Stimulated activated naive CD8-positive, alpha-beta T cell treated with anti-CD3 and anti-CD28 coated beads, Interleukin-15, Interleukin-2, amounts not matched to agents 100 ng/mL and 50 ng/mL, for 24 hours (primary cell): Measurements from ENCODE around the gene SLC29A4.
"Not testable (repeated sequence)": the region's sequence is repeated elsewhere in the genome, so short reads cannot be mapped to it uniquely, and the experiment has no call there.

ENCODE experiments used
- H3K27ac Mint-ChIP-seq: one replicate; pipeline ENCODE4 v1.8.0; 2021; ENCODE audit warnings: mild to moderate bottlenecking, mixed read lengths
- H3K27me3 Mint-ChIP-seq: one replicate; pipeline ENCODE4 v1.8.0; 2021; ENCODE audit warnings: mixed read lengths
- H3K36me3 Mint-ChIP-seq: one replicate; pipeline ENCODE4 v1.8.0; 2021; ENCODE audit warnings: low read depth, mixed read lengths
- H3K4me1 Mint-ChIP-seq: one replicate; pipeline ENCODE4 v1.8.0; 2021; ENCODE audit warnings: low read depth, mixed read lengths
- H3K4me3 Mint-ChIP-seq: one replicate; pipeline ENCODE4 v1.8.0; 2021; ENCODE audit warnings: mild to moderate bottlenecking, mixed read lengths
- H3K9me3 Mint-ChIP-seq: one replicate; pipeline ENCODE4 v1.8.0; 2021; ENCODE audit warnings: mixed read lengths

Gene SLC29A4, protein sequence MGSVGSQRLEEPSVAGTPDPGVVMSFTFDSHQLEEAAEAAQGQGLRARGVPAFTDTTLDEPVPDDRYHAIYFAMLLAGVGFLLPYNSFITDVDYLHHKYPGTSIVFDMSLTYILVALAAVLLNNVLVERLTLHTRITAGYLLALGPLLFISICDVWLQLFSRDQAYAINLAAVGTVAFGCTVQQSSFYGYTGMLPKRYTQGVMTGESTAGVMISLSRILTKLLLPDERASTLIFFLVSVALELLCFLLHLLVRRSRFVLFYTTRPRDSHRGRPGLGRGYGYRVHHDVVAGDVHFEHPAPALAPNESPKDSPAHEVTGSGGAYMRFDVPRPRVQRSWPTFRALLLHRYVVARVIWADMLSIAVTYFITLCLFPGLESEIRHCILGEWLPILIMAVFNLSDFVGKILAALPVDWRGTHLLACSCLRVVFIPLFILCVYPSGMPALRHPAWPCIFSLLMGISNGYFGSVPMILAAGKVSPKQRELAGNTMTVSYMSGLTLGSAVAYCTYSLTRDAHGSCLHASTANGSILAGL

DNA sequence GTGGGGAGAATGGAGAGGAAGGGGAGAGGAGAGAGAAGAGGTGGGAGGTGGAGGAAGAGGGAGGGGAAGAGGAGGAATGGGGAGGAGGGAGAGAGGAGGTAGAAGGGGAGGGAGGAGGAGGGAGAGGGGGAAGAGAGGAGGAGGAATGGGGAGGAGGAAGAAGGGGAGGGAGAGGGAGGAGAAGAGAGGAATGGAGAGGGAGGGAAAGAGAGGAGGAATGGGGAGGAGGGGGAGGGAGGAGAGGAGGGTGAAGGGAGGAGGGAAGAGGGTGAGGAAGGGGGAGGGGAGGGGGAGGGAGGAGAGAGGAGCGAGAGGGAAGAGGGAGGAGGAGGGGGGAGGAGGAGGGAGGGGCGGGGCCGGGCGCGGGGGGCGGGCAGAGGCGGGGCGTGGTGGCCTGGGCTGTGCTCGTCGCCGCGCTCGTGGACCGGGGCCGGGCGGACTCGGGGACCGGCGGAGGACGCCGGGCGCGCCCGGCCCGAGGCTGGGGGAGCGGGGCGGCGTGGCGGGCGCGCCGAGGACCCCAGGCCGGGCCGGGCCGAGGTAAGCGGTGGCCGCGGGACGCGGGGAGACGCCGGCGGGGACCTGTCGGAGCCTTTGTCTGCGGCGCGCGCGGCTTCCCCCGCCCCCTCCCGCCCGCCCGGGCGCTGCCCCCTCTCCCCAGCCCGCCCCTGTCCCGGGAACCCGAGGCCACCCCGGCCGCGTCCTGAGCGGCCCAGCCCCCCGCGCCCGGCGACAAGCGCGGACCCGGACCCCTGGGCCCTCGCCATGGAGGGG, at the start of gene SLC29A4:
SLC29A4 (plus strand) TSS at position 401 of the 774 bp plus-strand sequence. CDS start 4,874 bp downstream, outside the sequence.
- Mint-ChIP-seq H3K36me3 (no peaks in the 10 kb centered on the region), H3K27me3 (peaks cover 10% of the 10 kb centered on the region), H3K4me3 (no peak within 1 kb of the TSS), H3K4me1 (no peaks in the 10 kb centered on the region), H3K27ac (no peak within 1 kb of the TSS), H3K9me3 (no peaks in the 10 kb centered on the region)

DNA sequence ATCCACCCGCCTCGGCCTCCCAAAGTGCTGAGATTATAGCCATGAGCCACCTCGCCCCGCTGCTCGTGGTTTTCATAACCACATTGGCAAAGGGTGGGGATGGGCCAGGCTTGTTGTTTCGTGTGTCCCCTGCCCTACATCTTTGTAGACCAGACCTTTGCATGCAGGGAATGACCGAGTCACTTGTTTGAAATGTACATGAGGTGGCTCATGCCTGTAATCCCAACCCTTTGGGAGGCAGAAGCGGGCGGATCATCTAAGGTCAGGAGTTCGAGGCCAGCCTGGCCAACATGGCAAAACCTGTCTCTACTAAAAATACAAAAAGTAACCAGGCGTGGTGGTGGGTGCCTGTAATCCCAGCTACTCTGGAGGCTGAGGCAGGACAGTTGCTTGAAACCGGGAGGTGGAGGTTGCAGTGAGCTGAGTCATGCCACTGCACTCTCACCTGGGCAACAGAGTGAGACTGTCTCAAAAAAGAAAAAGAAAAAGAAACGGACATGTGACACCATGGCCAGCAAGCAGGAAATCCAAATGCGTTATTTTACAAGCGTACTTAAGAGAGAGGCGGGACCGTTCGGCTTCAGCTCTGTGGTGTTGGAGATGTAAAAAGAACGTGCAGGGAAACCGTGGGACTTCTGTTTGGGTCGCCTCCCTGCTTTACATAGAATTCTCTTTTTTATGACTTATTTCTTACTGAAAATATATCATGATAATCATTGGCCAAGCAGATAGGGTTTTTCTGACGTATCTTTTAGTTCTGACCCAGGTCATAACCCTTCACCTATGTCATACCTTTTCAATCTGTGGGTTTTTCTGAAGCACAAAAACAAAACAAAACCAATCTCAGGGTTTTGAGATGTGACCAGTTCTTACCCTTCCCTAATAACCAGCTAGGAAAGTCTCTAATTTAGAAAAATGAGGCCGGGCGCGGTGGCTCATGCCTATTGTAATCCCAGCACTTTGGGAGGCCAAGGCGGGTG, 47.6 kb upstream of the SLC29A4 start:
- Mint-ChIP-seq H3K4me1 (peaks cover 32% of the 10 kb centered on the region), H3K9me3 (no peaks in the 10 kb centered on the region), H3K27me3 (peaks cover 12% of the 10 kb centered on the region), H3K27ac (no peak overlapping the region), H3K36me3 (peaks cover 20% of the 10 kb centered on the region), H3K4me3 (no peak overlapping the region)

- Mint-ChIP-seq H3K9me3 (no peaks in the 10 kb centered on the region), H3K36me3 (no peaks in the 10 kb centered on the region), H3K4me1 (peaks cover 26% of the 10 kb centered on the region), H3K27ac (no peak overlapping the region), H3K4me3 (no peak overlapping the region), H3K27me3 (peaks cover 24% of the 10 kb centered on the region)
Measured at GRCh38 chr7:5237286-5237685, 45.5 kb upstream of the SLC29A4 start.

- H3K36me3 Mint-ChIP-seq: no peaks in the 10 kb centered on the region
- peaks cover 28% of the 10 kb centered on the region for H3K27me3 Mint-ChIP-seq
- peaks cover 18% of the 10 kb centered on the region for H3K4me1 Mint-ChIP-seq
- no peak overlapping the region for H3K4me3 Mint-ChIP-seq
- H3K27ac Mint-ChIP-seq: no peak overlapping the region
- no peaks in the 10 kb centered on the region for H3K9me3 Mint-ChIP-seq
Measured at GRCh38 chr7:5238500-5238899, 44.2 kb upstream of the SLC29A4 start.

GRCh38 chr7:5243261-5243660, 39.5 kb upstream of the SLC29A4 start:
- no peak overlapping the region for H3K27ac Mint-ChIP-seq
- peaks cover 19% of the 10 kb centered on the region for H3K27me3 Mint-ChIP-seq
- no peaks in the 10 kb centered on the region for H3K9me3 Mint-ChIP-seq
- peaks cover 14% of the 10 kb centered on the region for H3K4me1 Mint-ChIP-seq
- no peak overlapping the region for H3K4me3 Mint-ChIP-seq
- no peaks in the 10 kb centered on the region for H3K36me3 Mint-ChIP-seq

GRCh38 chr7:5248201-5248885, 34.4 kb upstream of the SLC29A4 start:
- Mint-ChIP-seq H3K27me3 (no peaks in the 10 kb centered on the region), H3K27ac (no peak overlapping the region), H3K4me3 (no peak overlapping the region), H3K9me3 (no peaks in the 10 kb centered on the region), H3K36me3 (no peaks in the 10 kb centered on the region), H3K4me1 (no peaks in the 10 kb centered on the region)

- H3K27ac Mint-ChIP-seq, H3K36me3 Mint-ChIP-seq, H3K27me3 Mint-ChIP-seq, H3K9me3 Mint-ChIP-seq, H3K4me1 Mint-ChIP-seq, H3K4me3 Mint-ChIP-seq: not testable (repeated sequence)
Measured at GRCh38 chr7:5250787-5251186, 32.0 kb upstream of the SLC29A4 start.

DNA sequence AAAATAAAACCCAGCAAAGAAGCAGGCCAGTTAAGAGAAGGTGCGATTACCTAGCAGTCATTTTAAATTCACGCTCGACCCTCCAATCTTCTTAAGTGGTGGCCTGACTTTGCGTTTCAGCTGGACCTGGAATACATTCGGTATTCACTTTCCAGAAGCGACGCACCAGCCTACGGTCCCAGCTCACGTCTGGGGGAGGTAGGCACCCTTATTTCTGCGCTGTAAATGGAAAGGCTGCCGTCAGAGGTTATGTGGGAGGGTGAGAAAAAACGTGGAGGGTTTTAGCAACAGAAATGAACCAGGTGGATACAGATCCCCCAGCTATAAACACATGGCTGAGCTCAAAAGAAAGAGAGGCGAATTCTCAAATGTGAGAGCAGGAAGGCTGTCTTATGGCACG, 29.2 kb upstream of the SLC29A4 start:
- not testable (repeated sequence) for H3K9me3 Mint-ChIP-seq, H3K4me3 Mint-ChIP-seq, H3K27ac Mint-ChIP-seq, H3K27me3 Mint-ChIP-seq, H3K4me1 Mint-ChIP-seq, H3K36me3 Mint-ChIP-seq

DNA sequence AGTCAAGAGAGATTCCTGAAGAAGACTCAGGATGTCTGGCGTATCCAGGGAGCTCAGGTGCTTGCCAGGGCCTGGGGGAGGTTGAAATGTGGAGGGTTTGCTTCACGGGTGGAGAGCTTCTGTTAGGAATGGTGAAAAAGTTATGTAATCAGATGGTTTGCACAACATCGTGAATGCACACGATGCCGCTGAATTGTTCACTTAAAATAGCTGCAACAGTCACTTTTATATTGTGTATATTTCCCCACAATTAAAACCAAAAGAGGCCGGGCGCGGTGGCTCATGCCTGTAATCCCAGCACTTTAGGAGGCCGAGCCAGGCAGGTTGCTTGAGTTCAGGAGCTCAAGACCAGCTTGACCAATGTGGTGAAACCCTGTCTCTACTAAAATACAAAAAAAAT, 28.4 kb upstream of the SLC29A4 start:
- H3K27ac Mint-ChIP-seq, H3K4me3 Mint-ChIP-seq, H3K27me3 Mint-ChIP-seq, H3K36me3 Mint-ChIP-seq, H3K4me1 Mint-ChIP-seq, H3K9me3 Mint-ChIP-seq: not testable (repeated sequence)

DNA sequence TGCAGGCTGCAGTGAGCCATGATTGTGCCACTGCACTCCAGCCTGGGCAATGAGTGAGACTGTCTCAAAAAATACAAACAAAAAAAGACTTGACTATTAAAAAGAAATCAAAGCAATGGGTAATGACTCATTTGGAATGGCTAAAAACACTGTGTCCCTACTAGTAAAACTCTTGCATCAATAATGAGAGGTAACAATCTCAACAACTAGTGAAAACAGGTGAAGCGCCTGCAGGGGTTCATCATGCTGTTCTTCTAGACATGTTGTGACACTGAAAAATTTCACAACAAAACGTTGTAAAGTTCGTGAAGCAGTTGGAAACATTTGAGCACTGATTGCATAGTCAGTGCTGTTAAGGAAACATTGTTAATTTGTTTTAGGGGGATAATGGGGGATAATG, 26.9 kb upstream of the SLC29A4 start:
- Mint-ChIP-seq H3K27ac (no peak overlapping the region), H3K27me3 (no peaks in the 10 kb centered on the region), H3K4me3 (no peak overlapping the region), H3K36me3 (no peaks in the 10 kb centered on the region), H3K9me3 (no peaks in the 10 kb centered on the region), H3K4me1 (no peaks in the 10 kb centered on the region)

- not testable (repeated sequence) for H3K36me3 Mint-ChIP-seq, H3K9me3 Mint-ChIP-seq
Measured at GRCh38 chr7:5260530-5261068, 22.1 kb upstream of the SLC29A4 start.

GRCh38 chr7:5263066-5263465, 19.7 kb upstream of the SLC29A4 start:
- not testable (repeated sequence) for H3K4me3 Mint-ChIP-seq, H3K36me3 Mint-ChIP-seq, H3K27me3 Mint-ChIP-seq, H3K4me1 Mint-ChIP-seq, H3K27ac Mint-ChIP-seq, H3K9me3 Mint-ChIP-seq

More at GRCh38 chr7:5260530-5261068, 22.1 kb upstream of the SLC29A4 start:
- not testable (repeated sequence) for H3K4me1 Mint-ChIP-seq, H3K27me3 Mint-ChIP-seq, H3K4me3 Mint-ChIP-seq, H3K27ac Mint-ChIP-seq

GRCh38 chr7:5265320-5266190, 17.2 kb upstream of the SLC29A4 start:
- Mint-ChIP-seq H3K27ac (no peak overlapping the region), H3K4me1 (no peaks in the 10 kb centered on the region), H3K4me3 (no peak overlapping the region), H3K36me3 (no peaks in the 10 kb centered on the region), H3K27me3 (peaks cover 9% of the 10 kb centered on the region), H3K9me3 (no peaks in the 10 kb centered on the region)
